Breast epithelium (tissue), 4 donors: ENCODE measurements around the gene EIF3I. TPM values are rescaled to one million over a fixed set of nuclear protein-coding genes. Genes with fewer than 3 reads are reported as not detected.

Source experiments
- DNase-seq, 2 donors: peaks; one replicate each; pipeline ENCODE4 v3.0.0-alpha.2; 2019; ENCODE audit warnings: low spot score in 2 of 2
- H3K27ac ChIP-seq, 2 donors: fragments of 200-600 bp; sonication (generic) in 1 of 2; one replicate each; pipeline ENCODE4 v1.5.1; 2016 to 2019; ENCODE audit warnings: mild to moderate bottlenecking in 1 of 2
- H3K27me3 ChIP-seq, 2 donors: fragments of 200-600 bp; sonication (generic) in 1 of 2; one replicate each; pipeline versions ENCODE4 v1.5.1 to v1.6.0; 2017 to 2019; ENCODE audit warnings: control low read depth in 1 of 2, mild to moderate bottlenecking in 1 of 2
- H3K36me3 ChIP-seq: fragments of 200-600 bp; one replicate; pipeline ENCODE4 v1.5.1; 2019
- H3K4me1 ChIP-seq, 2 donors: fragments of 200-600 bp; sonication (generic); one replicate each; pipeline ENCODE4 v1.5.1; 2016 to 2019; ENCODE audit warnings: control low read depth in 1 of 2
- H3K4me3 ChIP-seq, 3 donors: fragments of 200-600 bp; sonication (generic); 1 replicate in 2 of 3; 2 replicates in 1 of 3; pipeline ENCODE4 v1.5.1; 2016 to 2019; ENCODE audit warnings: mild to moderate bottlenecking in 3 of 3, moderate library complexity in 2 of 3
- H3K9me3 ChIP-seq, 2 donors: fragments of 200-600 bp; sonication (generic) in 1 of 2; one replicate each; pipeline ENCODE4 v1.5.1; 2016 to 2019; ENCODE audit warnings: control low read depth in 1 of 2
- CTCF ChIP-seq, 3 donors: fragments of 450-650 bp; IDR thresholded peaks; one replicate each; pipeline ENCODE4 v1.5.1; 2016 to 2017; ENCODE audit warnings: antibody characterized with exemption in 3 of 3, mild to moderate bottlenecking in 3 of 3, moderate library complexity in 3 of 3
- POLR2A ChIP-seq: fragments of 450-650 bp; IDR thresholded peaks from one replicate; pipeline ENCODE4 v1.6.1; 2016; ENCODE audit warnings: antibody characterized with exemption, mild to moderate bottlenecking, moderate library complexity
- POLR2AphosphoS5 ChIP-seq, 3 donors: sonication (generic); formaldehyde crosslinking; IDR thresholded peaks; one replicate each; pipeline ENCODE4 v1.6.1; 2017; ENCODE audit warnings: antibody characterized with exemption in 3 of 3
- intact Hi-C: fragments of 100-400 bp; cut with DNase I; formaldehyde crosslinking; loops from one replicate; pipeline ENCODE4 v1.15.1; 2023; ENCODE audit warnings: low total_unique reads
- total RNA-seq, 3 donors: library from RNA; depleted of rRNA; stranded (reverse); fragments of >200 nt; gene quantifications; one replicate each; pipeline ENCODE4 v1.1.0, GENCODE V29; 2016

Gene EIF3I
- total RNA-seq, result 100 to 1,000 TPM; 177 to 222 (median 190) TPM

GRCh38 chr1:32221980-32222755 is at the start of gene EIF3I, which contains the start of gene TMEM234:
EIF3I (plus strand) TSS chr1:32222407; CDS start chr1:32222442, 35 bp downstream.
TMEM234 (minus strand) TSS chr1:32222353; CDS start chr1:32222322, 31 bp downstream.
- DNase-seq, result peak; percentile 92 to 93
- peaks cover 10% of the 10 kb centered on the region in 2 donors for H3K4me1 ChIP-seq
- no peaks in the 10 kb centered on the region for H3K27me3 ChIP-seq
- peak within 1 kb of the TSS; percentile 66 to 92 (median 85) for H3K4me3 ChIP-seq
- no peaks in the 10 kb centered on the region for H3K36me3 ChIP-seq
- TF ChIP-seq POLR2A (peak; percentile 79), POLR2AphosphoS5 (IDR thresholded peaks at IDR 0.05) (peak; percentile 94 to 99 (median 97)), CTCF (IDR thresholded peaks at IDR 0.05) (no peak)
- intact Hi-C loops, result no loop called here
- no peaks in the 10 kb centered on the region for H3K9me3 ChIP-seq
- H3K27ac ChIP-seq, result peak within 1 kb of the TSS; percentile 97

GRCh38 chr1:32172621-32173245 is 49.5 kb upstream of the EIF3I start:
- Histone ChIP-seq H3K9me3 (no peaks in the 10 kb centered on the region), H3K36me3 (peaks cover 15% of the 10 kb centered on the region), H3K27me3 (no peaks in the 10 kb centered on the region), H3K4me3 (no peak overlapping the region), H3K27ac (no peak overlapping the region), H3K4me1 (no peaks in the 10 kb centered on the region)
- DNase-seq, result no peak
- intact Hi-C loops, result no loop called here
- no peak for TF ChIP-seq POLR2AphosphoS5 (IDR thresholded peaks at IDR 0.05)
- no peak for TF ChIP-seq POLR2A
- TF ChIP-seq CTCF (IDR thresholded peaks at IDR 0.05), result no peak

- Histone ChIP-seq H3K9me3 (no peaks in the 10 kb centered on the region), H3K4me3 (peak overlapping the region; percentile 62 to 76 (median 71)), H3K36me3 (no peaks in the 10 kb centered on the region), H3K27ac (peak overlapping the region; percentile 91 to 98), H3K4me1 (peaks cover 0 to 18% of the 10 kb centered on the region in 2 donors), H3K27me3 (no peaks in the 10 kb centered on the region)
- TF ChIP-seq POLR2AphosphoS5 (IDR thresholded peaks at IDR 0.05) (no peak), CTCF (IDR thresholded peaks at IDR 0.05) (no peak), POLR2A (no peak)
- intact Hi-C loops, result no loop called here
- DNase-seq, result no peak
Observed at GRCh38 chr1:32178380-32179192, 43.6 kb upstream of the EIF3I start.

GRCh38 chr1:32179193-32179442 is 43.1 kb upstream of the EIF3I start:
- H3K36me3 ChIP-seq, result no peaks in the 10 kb centered on the region
- H3K9me3 ChIP-seq, result no peaks in the 10 kb centered on the region
- H3K27me3 ChIP-seq, result no peaks in the 10 kb centered on the region
- TF ChIP-seq POLR2A (no peak), POLR2AphosphoS5 (IDR thresholded peaks at IDR 0.05) (no peak), CTCF (IDR thresholded peaks at IDR 0.05) (no peak)
- H3K4me3 ChIP-seq, result peak overlapping the region; percentile 62 to 76 (median 71)
- H3K4me1 ChIP-seq, result peaks cover 0 to 20% of the 10 kb centered on the region in 2 donors
- intact Hi-C loops, result no loop called here
- peak overlapping the region; percentile 91 to 98 for H3K27ac ChIP-seq
- DNase-seq, result no peak
